SHP77 treated with DMSO at 0.1 percent for 48 hours (cell line): ENCODE results near the gene DNAH6.
"Not testable (repeated sequence)": the region's sequence is repeated elsewhere in the genome, so short reads cannot be mapped to it uniquely, and the experiment has no call there.

Experiments used
- DNase-seq: peaks from one replicate; lab custom pipeline; 2025; lab: John Stamatoyannopoulos, UW

The DNAH6 gene, protein sequence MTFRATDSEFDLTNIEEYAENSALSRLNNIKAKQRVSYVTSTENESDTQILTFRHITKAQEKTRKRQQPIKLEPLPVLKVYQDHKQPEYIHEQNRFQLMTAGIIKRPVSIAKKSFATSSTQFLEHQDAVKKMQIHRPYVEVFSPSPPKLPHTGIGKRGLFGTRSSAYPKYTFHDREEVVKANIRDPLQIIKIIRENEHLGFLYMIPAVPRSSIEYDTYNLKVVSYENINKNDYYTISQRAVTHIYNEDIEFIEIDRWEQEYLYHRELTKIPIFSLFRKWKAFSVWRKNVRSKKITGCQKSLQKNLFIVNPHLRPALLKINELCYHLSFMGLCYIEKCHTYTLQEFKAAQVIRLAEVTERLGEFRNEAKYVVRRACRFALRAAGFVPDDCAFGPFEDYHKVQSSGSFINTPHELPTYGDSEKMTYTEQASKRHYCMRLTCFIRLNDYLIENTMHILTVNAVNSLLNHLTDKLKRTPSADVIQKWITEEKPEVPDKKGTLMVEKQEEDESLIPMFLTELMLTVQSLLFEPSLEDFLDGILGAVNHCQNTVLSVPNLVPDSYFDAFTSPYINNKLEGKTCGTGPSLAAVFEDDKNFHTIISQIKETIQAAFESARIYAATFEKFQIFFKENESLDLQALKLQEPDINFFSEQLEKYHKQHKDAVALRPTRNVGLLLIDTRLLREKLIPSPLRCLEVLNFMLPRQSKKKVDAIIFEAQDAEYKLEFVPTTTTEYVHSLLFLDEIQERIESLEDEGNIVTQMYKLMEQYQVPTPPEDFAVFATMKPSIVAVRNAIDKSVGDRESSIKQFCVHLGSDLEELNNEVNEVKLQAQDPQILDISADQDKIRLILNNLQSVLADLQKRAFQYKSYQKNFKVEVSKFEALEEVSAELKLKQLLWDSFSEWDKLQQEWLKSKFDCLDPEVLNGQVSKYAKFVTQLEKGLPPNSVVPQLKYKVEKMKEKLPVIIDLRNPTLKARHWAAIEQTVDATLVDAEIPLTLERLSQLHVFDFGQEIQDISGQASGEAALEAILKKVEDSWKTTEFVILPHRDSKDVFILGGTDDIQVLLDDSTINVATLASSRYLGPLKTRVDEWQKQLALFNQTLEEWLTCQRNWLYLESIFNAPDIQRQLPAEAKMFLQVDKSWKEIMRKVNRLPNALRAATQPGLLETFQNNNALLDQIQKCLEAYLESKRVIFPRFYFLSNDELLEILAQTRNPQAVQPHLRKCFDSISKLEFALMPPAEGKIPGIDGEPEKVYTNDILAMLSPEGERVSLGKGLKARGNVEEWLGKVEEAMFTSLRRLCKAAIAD (N-terminal part only)

DNA sequence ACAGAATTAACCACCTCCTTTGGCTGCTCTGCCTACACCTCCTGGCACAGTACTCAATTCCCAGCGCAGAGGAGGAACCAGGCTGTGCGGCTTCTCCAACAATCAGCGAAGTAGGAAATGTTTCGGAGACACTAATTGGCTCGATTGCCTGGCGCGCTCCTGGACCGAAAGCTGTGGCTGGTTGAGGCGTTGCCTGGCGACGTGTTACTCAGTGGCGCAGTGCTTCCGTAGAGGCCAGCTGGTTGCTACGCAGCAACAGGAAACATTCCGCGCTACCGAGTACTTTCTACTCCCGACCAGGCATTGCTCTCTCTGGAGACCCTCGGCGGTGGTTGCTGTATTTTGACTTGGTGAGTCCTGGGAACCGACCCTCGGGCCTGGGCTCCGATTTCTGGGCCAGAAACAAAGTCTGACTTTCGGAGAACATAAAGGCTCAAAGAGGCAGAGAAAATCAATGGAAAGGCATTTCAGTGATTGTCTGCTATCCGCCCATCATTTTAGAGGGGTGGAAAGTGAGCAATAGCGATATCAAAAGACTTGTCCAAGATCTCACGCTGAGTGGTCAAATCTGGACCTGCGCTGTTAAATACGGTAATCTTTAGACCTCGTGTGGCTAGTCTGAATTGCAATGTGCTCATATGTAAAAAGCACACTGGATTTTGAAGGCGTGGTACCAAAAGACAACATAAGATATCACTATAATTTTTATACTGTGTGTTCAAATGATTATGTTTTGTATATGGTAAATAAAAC, at the start of gene DNAH6:
Gene DNAH6, plus strand, starts transcription at position 265 of the 753 bp plus-strand sequence. CDS start 1,329 bp downstream, outside the sequence.
- peak; percentile 94 for DNase-seq

DNA sequence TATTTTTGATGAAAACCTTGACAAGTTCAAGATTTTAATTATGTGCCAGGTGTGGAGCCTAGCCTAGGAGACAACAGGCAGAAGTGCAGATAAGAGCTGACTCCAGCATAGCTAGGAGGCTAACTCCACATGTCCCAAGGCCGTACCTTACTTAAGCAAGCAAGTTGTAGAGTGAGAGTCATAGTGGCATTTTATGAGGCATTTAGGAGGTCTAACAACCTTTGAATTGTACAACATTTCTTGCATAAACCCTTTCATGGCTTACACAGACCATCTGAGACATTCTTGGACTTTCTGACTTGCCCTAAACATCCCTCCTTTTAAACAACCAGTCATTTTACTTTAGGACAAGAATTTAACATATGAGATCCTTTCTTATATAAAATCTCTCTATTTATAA, 48.9 kb upstream of the DNAH6 start:
- DNase-seq: no peak

DNA sequence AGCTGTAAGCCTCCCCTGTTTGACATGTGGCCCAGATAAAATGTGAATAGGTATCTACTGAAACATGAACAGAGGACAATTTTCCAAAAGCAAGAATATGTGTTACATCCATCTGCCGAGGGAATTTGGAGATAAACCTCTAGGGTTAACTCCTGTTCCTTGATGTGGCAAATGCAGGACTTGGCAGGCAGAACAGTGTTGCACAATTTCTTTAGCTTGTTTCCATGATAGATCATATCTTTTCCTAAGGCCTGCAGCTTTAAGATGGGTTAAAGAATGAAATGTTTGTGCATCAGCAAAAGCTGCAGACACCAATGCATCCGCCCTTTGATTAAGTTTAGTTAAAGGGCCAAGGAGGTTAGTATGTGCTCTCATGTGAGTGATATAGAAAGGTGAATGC, 43.9 kb upstream of the DNAH6 start:
- not testable (repeated sequence) for DNase-seq

DNA sequence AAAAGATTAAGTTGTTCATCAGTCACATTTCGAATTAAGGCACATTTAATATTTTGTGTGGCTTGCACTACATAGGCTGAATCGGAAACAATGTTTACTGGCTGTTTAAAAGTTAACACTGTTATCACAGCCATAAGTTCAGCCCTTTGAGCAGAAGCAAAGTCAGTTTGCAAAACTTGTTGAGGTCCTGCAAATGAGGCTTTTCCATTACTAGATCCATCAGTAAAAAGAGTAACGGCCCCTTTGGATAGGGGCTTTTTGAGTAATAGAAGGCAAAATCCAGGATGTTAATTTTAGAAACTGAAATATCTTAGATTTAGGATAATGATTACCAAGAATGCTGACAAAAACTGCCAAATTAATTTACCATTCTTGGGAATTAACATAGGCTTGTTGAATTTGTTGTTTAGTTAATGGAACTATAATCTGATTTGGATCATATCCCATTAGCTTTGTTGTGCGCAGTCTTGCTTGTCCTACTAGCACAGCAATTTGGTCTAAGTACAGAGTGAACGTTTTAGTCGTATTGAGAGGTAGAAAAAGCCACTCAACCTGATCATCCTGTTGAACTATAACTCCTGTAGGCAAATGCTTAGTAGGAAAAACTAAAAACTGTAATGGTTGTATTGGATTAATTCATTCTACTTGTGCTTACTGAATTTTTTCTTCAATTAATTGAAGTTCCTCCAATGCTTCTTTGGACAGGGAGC, 43.3 kb upstream of the DNAH6 start:
- DNase-seq: no peak

DNA sequence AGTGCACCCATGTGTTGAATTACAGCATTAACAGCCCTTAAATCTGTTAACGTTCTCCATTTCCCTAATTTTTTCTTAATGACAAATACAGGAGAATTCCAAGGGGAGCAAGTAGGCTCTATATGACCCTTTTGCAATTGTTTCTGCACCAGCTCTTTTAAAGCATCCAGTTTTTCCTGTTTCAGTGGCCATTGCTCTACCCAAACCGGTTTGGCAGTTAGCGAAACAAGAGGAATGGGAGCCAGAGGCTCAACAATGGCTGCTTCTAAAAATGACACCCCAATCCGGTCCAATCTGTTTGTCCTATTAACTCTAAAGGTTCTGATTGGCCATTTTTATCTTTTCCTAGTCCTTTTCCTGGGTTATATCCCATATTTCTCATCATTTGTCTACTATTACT, 42.1 kb upstream of the DNAH6 start:
- no peak for DNase-seq

DNA sequence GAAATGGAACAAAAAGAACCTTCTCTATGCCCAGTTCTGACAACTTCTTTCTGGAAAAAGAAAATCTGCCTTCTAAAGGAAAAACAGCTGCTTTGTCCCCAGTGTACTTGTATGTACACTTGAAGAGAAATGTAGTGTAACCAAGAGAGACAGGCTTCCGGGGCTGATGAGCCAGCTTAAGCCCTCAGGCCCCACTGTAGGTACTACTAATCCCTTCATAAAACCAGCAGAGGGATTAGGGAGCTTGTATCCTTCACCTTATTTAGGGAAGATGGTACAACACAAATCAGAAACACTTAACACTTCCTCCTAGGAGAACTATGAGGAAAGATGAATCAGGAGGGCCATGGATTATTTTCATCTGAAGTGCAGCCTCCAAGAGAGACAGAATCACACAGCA, 38.4 kb upstream of the DNAH6 start:
- no peak for DNase-seq

DNA sequence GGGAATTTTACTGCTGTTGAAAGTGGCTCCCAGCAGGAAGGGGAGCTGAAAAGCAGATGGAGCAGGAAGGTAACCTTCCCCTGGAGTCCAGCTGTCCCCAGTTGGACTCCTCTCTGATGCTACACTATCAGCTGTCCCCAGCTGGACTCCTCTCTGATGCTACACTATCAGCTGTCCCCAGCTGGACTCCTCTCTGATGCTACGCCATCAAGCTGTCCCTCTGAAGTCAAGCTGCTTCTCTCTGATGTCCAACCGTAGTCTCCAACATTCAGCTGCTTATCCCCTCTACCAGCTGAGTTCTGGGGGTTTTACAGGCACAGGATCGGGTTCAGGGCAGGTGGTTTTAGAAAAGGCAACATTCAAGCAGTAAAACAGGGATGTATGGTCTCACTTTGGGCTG, 37.4 kb upstream of the DNAH6 start:
- no peak for DNase-seq

DNA sequence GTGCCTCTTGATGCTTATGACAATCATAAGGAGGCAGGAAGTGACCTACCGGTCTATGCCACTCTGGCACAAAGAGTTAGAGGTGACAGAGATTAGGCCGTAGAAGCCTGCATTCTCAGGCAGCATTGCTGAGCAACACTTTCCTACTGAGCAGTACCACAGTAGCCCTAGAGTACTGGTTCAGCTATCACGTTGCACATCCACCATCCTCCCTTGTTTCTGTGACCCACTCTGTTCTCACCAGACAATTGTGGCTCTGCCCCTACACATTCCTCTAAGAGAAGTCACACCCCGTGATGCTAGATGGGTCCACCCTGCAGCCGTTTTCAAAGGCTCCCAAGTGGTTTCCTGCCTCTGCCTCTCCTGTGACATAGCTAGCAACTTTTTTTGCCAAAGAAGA, 34.6 kb upstream of the DNAH6 start:
- no peak for DNase-seq

DNA sequence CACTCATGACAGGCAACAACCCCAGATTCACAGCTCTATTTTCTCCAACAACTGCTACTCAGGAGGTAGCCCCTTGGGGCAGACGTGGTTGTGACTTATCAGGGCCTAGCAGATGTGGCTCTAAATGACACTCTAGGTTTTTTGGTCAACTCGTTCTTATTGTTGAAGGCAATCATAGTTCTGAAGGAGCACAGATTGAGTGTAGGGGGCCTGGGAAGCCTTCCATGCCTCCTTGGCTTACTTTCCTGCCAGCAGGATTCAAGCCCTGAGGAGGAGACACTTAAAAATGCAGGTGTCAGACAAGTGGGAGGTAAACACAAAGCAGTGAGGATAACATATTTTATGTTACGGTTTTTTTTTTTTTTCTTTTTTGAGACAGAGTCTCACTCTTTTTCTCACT, 33.7 kb upstream of the DNAH6 start:
- no peak for DNase-seq

DNA sequence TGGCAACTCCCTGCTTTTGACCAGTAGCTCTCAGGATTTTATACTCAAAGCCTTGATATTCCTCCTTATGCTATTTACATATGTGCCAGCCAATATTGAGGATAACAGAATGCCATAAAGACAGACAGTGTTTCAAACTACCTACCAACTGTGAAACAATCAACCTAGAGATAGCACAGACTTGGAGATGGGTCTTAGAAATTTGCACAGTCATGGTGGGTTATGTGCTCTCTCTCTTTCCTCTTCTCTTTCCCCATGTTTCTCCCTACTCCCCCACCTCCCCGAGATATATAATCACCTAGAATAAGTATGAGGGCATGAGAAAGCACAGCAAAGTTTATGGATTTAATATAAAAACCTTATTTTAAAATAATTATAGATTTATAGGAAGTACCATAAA, 33.0 kb upstream of the DNAH6 start:
- DNase-seq: no peak

DNA sequence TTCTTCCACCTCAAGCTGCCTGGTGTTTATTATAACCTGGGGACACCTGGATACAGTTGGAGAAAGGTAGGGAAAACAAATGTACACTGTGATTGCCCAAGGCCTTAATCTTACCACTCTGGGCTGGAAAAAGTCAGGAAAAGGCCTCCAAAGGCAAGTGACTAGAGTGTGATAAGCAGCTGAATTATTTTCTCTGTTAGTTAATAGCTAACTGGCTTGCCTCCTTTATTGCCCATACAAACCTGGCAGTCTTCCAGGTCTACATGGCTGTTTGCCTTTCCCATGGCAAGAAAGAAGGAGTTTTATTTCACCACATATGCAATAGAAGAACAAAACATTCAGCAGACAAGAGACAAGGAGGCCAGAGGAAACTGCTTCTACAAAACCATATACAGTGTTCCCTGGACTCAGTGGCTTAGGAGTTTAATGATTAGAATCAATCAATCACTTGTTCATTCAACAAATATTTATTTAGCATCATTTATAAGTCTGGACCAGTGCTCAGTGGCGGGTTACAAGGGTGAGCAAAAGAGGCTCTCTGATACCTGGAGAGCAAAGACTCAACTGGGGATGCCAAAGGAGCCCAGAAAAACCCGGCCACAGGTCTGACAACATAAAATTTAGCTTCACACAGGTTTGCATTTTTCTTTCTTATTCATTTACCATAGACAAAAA, 29.7 kb upstream of the DNAH6 start:
- DNase-seq: no peak

DNA sequence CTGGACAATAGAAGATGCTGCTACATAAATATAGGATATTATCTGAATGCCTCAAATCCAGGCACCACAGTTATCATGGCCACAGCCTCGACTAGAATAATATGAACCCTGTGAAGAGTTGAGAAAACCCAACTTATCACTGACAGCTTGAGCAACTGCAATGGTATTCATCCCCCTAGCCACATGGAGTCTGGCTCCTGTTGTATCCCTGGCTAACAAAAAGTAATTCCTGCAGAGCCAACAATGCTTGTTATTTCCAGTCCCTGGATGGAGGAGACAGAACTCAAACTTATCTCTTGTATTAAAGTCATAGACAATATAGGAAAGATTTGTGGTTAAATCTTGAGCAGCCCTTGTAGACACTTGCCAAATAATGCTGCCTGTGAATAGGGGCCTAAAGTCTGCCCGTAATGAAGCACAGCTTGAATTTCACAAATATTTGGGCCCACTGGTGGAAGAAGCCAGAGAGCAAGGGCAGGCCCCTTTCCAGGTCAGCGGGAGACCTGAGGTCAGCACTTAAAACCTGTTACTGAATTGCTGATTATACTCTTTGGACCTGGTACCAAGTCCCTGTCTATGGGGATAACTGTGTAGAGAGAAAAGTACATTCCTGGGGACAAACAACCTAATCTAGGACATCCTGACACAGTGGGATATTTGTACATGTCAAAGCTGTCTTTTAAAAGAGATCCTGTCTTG, 28.9 kb upstream of the DNAH6 start:
- no peak for DNase-seq

DNA sequence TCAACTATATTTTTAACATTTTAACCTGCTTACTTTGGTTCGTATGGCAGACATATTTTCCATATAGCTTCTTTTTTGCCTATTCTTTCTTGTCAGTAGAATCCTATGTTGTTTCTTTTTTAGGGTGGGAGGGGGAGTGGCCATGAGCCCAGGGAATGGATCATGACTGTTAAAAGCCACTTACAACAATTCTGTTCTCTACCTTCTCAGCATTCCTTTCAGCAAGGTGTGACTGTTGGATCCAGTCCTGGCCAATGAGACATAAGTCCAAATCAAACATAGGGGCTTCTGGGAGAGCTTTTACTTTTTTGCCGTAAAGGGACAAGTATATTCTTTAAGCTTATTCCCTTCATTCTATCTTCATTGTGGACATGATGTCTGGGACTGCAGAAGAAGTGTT, 25.0 kb upstream of the DNAH6 start:
- no peak for DNase-seq

DNA sequence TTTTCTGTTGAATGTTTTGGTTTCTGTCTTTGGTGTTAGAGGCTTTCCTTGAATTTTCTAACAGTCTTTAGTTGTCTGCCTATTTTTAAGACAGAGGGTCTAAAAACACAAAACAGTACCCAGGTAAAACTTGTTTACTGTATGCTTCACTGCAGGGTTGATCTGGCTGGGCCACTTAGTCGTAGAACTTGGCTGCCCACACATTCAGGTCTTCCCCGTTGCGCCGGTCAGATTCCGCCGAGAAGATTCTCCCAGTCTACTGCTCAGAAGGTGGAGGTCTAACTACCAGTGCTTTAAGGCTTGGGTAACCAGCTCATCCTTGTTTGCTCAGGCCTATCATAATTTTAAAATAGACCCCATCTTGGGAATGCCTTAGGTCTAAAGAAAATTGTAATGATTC, 24.6 kb upstream of the DNAH6 start:
- no peak for DNase-seq

DNA sequence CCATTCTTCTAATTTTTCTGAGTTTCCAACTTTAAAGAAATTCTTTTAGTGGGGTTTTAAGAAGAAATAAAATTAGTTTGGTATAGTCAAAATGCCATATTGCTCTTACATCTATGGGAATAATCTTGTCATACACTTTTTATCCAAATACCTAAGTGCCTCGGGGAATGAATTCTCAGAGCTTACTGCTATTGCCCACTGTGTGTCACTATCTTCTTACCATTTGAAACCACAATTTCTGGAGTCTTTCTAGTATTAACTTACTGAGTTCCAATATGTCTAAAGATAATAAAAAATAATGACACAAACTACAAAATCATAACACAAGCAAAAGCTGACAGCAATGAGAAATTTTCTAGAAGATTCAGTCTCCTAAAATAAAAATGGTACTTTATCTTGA, 23.7 kb upstream of the DNAH6 start:
- DNase-seq: no peak

DNA sequence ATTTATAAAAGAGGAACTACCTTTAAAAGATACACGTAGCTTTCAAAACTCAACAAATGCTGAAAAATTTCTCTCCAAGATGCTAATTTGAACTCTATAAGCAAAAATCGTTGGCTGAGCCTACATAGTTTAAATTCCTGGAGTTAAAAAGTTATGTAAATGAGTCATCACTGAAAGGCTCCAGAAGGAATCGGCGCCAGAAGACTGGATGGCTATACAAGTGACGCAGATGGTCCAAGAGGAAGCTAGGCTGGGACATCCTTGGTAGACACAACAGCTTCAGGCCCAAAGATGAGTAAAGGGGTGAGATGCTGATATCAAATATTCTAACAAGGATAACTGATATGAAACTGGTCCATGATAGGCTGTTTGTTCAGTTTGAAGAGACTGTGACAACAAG, 22.8 kb upstream of the DNAH6 start:
- no peak for DNase-seq

DNA sequence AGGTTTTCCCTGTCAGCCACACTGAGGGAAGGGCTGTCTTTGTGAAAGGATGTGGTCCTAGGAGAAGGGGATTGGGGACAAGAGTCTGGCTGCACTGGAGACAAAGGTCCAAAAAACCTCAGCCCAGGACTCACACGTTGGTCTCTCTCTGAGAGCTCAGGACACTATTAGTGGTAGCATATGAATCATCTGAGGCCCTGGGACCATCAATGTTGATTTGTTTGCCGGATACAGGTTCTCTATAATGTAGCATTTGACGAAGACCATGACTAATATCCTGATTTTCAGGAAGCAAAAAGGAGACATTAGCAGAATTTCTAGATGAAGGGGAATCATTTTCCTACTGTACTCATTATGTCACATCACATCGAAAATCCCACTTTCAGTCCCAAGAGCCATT, 22.2 kb upstream of the DNAH6 start:
- no peak for DNase-seq

DNA sequence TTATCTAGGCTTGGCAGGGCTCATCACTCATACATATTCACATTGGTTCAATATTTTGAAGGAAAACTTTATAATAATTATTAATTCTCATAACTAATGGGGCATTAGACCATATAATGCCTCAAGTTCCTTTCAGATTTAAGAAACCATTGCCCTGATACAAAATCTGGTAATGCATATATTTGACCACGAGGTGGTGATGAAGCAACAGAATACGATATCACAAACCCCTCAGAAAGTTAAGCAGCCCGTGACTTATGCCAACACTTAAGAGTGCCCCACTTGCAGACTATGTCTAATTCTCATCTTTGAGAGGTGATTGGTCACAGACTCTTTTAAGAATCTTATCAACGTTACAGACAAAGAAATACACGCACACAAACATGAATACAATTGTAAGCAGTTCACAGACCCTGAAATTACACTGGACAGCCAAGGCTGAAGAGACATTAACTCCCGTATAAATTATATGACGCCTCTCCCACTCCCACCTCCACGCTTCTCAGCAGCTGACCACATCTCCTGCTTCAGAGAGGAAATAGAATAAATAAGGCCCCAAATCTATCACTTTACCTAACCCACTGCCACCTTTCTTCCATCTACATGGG, 20.7 kb upstream of the DNAH6 start:
- DNase-seq: peak; percentile 21

DNA sequence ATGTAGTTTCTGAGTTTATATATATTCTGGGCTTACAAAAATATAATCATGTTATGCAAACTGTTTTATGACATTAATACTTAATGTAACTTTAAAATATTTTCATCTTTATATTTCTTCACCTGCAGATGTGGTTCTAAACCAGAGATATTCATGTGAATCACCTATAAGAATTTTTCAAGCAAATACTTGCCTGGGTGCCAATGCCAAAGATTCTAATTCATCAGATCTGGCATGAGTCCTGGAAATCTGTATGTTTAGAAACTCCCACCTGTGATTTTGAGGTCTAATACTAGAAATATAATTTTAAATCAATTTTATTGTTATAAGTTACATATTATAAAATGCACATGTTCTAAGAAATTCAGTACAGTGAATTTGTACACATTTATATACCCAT, 19.9 kb upstream of the DNAH6 start:
- DNase-seq: no peak
